Chondrocyte (in vitro differentiated cells): ENCODE measurements around the gene ABLIM2. TPM values are rescaled to one million over a fixed set of nuclear protein-coding genes. Genes with fewer than 3 reads are reported as not detected.

Experiments
- DNase-seq: peaks from one replicate; pipeline ENCODE4 v3.0.0; 2021; ENCODE audit warnings: mixed read lengths, low spot score
- H3K27ac Mint-ChIP-seq: one replicate; pipeline ENCODE4 v1.8.0; 2021; ENCODE audit warnings: mild to moderate bottlenecking, moderate library complexity, mixed read lengths; ENCODE audit not compliant: unreplicated experiment
- H3K27me3 Mint-ChIP-seq: 2 replicates; pipeline ENCODE4 v1.8.0; 2021; ENCODE audit warnings: low read depth, mixed read lengths
- H3K36me3 Mint-ChIP-seq: 2 replicates; pipeline ENCODE4 v1.8.0; 2021; ENCODE audit warnings: low read depth, mixed read lengths
- H3K4me1 Mint-ChIP-seq: 2 replicates; pipeline ENCODE4 v1.8.0; 2021; ENCODE audit warnings: low read depth, mild to moderate bottlenecking, mixed read lengths
- H3K4me3 Mint-ChIP-seq: one replicate; pipeline ENCODE4 v1.8.0; 2021; ENCODE audit warnings: mild to moderate bottlenecking, moderate library complexity, mixed read lengths; ENCODE audit not compliant: unreplicated experiment
- H3K9me3 Mint-ChIP-seq: 2 replicates; pipeline ENCODE4 v1.8.0; 2021; ENCODE audit warnings: low read depth, mixed read lengths
- total RNA-seq: library from RNA; stranded (reverse); gene quantifications from 3 replicates; pipeline ENCODE4 v1.2.1, GENCODE V29; 2021
- TF ChIP-seq, protein P1 (sequence below): fragments of 200-600 bp; sonication (generic); IDR thresholded peaks from 2 replicates; pipeline ENCODE4 v1.5.0; 2021; ENCODE audit warnings: antibody characterized with exemption, mild to moderate bottlenecking, moderate library complexity

ABLIM2 gene
- total RNA-seq, 1 donor from 2014 or later, result 0.47 TPM

DNA sequence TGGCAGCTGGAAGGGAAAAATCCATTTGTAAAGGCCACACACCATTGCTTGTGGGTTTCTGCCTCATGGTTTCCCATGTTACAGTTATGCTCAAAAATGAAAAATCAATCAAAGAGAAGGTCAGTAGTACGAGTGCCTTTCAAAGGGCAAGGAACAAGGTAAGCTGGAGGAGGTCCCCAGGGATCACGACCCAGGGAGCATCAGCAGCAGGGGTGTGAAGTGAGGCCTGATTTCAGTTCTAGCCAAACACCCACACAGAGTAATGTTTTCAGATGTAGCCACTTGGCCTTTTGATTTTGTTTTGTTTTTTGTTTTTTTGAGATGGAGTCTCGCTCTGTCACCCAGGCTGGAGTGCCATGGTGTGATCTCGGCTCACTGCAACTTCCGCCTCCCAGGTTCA, 149.5 kb downstream of the ABLIM2 start:
- H3K36me3 Mint-ChIP-seq, result no peaks in the 10 kb centered on the region
- TF ChIP-seq, protein P1, sequence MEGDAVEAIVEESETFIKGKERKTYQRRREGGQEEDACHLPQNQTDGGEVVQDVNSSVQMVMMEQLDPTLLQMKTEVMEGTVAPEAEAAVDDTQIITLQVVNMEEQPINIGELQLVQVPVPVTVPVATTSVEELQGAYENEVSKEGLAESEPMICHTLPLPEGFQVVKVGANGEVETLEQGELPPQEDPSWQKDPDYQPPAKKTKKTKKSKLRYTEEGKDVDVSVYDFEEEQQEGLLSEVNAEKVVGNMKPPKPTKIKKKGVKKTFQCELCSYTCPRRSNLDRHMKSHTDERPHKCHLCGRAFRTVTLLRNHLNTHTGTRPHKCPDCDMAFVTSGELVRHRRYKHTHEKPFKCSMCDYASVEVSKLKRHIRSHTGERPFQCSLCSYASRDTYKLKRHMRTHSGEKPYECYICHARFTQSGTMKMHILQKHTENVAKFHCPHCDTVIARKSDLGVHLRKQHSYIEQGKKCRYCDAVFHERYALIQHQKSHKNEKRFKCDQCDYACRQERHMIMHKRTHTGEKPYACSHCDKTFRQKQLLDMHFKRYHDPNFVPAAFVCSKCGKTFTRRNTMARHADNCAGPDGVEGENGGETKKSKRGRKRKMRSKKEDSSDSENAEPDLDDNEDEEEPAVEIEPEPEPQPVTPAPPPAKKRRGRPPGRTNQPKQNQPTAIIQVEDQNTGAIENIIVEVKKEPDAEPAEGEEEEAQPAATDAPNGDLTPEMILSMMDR, result no peak
- H3K9me3 Mint-ChIP-seq, result no peaks in the 10 kb centered on the region
- peaks cover 42% of the 10 kb centered on the region for H3K27me3 Mint-ChIP-seq
- peaks cover 11% of the 10 kb centered on the region for H3K4me1 Mint-ChIP-seq
- no peak overlapping the region for H3K4me3 Mint-ChIP-seq
- no peak overlapping the region for H3K27ac Mint-ChIP-seq
- DNase-seq, result no peak

DNA sequence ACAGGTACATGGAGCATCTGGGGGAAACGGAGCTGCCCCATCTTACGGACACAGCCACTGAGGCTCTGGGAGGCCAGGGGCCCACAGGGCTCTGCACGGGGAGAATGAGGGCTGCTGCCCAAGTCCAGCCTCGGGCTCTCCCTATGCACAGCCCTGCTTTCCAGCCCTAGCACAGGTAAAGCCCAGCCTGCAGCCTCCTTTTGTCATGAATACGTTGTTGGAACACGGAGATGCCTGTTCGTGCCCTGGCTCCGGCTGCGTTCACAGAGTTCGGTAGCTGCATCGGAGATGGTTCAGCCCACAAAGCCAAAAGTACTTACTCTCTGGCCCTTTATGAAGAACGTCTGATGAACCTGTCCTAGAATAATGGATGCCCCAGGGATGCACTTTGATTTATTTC, 150.2 kb downstream of the ABLIM2 start:
- TF ChIP-seq, protein P1, result no peak
- no peaks in the 10 kb centered on the region for H3K9me3 Mint-ChIP-seq

DNA sequence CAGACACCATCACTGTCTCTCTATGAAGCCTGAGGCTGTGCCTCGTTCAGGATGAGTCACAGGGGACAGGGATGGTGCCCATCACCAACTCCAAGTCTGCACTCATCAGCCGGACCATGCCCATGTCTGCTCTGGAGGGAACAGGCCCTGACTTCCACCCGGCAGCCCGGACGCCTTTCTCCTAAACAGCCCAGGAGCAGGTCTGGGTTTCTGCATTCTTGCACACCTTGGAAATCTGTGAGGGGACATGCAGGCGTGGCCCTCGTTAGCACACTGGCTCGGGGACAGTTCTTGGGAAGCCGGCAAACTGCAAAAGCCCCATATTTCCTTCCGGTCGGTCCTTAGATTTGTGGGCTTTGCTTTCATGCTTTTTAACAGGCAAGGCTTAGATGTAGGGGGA, 151.0 kb downstream of the ABLIM2 start:
- H3K27me3 Mint-ChIP-seq, result peaks cover 45% of the 10 kb centered on the region
- no peak for DNase-seq

More for the DNA sequence above, 150.2 kb downstream of the ABLIM2 start:
- Mint-ChIP-seq H3K4me1 (peaks cover 11% of the 10 kb centered on the region), H3K27ac (no peak overlapping the region), H3K27me3 (peaks cover 41% of the 10 kb centered on the region), H3K36me3 (no peaks in the 10 kb centered on the region), H3K4me3 (no peak overlapping the region)
- no peak for DNase-seq

DNA sequence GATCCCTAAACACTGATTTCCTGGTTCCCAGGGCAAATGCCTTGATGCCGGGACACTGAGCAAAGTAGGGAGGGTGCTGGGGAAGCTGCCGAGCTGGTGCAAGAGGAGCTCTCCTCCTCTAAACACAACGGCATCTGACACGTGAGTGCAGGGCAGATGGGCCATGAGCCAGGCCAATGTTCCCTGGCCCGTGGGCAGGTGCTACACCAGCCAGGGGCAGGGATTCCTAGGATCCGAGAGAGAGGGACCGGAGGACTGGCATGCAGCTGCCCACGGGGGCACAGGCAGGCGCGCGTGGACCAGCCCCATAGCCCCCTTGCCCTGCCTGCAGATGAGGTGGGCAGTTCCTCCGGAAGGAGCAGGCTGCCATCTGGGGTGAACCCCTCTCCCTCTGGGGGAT, 152.1 kb downstream of the ABLIM2 start:
- Mint-ChIP-seq H3K4me1 (peaks cover 11% of the 10 kb centered on the region), H3K27ac (no peak overlapping the region), H3K36me3 (no peaks in the 10 kb centered on the region), H3K27me3 (peaks cover 55% of the 10 kb centered on the region), H3K4me3 (no peak overlapping the region), H3K9me3 (no peaks in the 10 kb centered on the region)
- peak; percentile 86 for DNase-seq
- TF ChIP-seq, protein P1, result no peak

More for the DNA sequence above, 151.0 kb downstream of the ABLIM2 start:
- H3K36me3 Mint-ChIP-seq, result no peaks in the 10 kb centered on the region
- H3K27ac Mint-ChIP-seq, result no peak overlapping the region
- TF ChIP-seq, protein P1, result no peak
- peaks cover 11% of the 10 kb centered on the region for H3K4me1 Mint-ChIP-seq
- H3K4me3 Mint-ChIP-seq, result no peak overlapping the region
- H3K9me3 Mint-ChIP-seq, result no peaks in the 10 kb centered on the region

DNA sequence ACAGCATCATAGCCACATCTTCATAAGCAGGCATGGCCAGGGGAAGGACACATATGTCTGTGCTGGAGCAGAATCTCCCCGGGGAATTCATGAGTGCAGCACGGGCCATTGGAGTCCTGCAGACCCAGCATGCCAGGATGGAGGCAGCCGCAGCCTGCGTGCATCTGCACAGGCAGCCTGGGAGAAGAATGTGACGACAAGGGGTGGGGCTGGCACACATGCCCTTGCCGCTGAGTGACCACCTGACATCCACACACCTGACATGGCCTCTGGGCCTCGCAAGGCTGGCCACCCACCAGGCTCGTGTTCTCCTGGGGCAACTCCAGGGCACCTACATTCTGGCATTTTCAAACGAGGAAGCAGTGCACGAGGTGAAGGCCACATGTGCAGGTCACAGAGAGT, 152.8 kb downstream of the ABLIM2 start:
- DNase-seq, result no peak
- TF ChIP-seq, protein P1, result no peak
- no peak overlapping the region for H3K27ac Mint-ChIP-seq
- no peak overlapping the region for H3K4me3 Mint-ChIP-seq
- no peaks in the 10 kb centered on the region for H3K9me3 Mint-ChIP-seq
- no peaks in the 10 kb centered on the region for H3K36me3 Mint-ChIP-seq
- peaks cover 55% of the 10 kb centered on the region for H3K27me3 Mint-ChIP-seq
- H3K4me1 Mint-ChIP-seq, result peaks cover 9% of the 10 kb centered on the region
